Mesenchymal stem cell (in vitro differentiated cells and primary cell): Measurements from ENCODE around the gene LIX1L.

Experiments used
- DNase-seq: peaks from one replicate; pipeline ENCODE4 v3.0.0-alpha.2; 2013
- H2AFZ ChIP-seq: one replicate; pipeline ENCODE4 v1.6.1; 2013; ENCODE audit warnings: low read depth, mild to moderate bottlenecking, control low read depth, inconsistent platforms, low read length, moderate library complexity
- H2AK5ac ChIP-seq: 2 replicates; pipeline ENCODE4 v1.6.1; 2013; ENCODE audit warnings: low read length, moderate library complexity, mild to moderate bottlenecking, inconsistent platforms; ENCODE audit not compliant: severe bottlenecking
- H2BK120ac ChIP-seq: one replicate; pipeline ENCODE4 v1.6.1; 2013; ENCODE audit warnings: low read depth, mild to moderate bottlenecking, inconsistent platforms, low read length, moderate library complexity
- H2BK12ac ChIP-seq, 2 experiments: one replicate each; pipeline ENCODE4 v1.6.1; 2013; ENCODE audit warnings: inconsistent platforms in 2 of 2, low read length in 2 of 2, mild to moderate bottlenecking in 2 of 2, moderate library complexity in 2 of 2, control low read depth in 1 of 2
- H2BK15ac ChIP-seq: one replicate; pipeline ENCODE4 v1.6.1; 2013; ENCODE audit warnings: mild to moderate bottlenecking, low read depth, inconsistent platforms; ENCODE audit not compliant: poor library complexity, severe bottlenecking
- H2BK5ac ChIP-seq: 2 replicates; pipeline ENCODE4 v1.6.1; 2013; ENCODE audit warnings: low read depth, mild to moderate bottlenecking, low read length, control low read depth, inconsistent platforms; ENCODE audit not compliant: poor library complexity, severe bottlenecking
- H3K14ac ChIP-seq, 2 experiments: one replicate each; pipeline ENCODE4 v1.6.1; 2013; ENCODE audit warnings: inconsistent platforms in 2 of 2, low read length in 2 of 2, control low read depth in 1 of 2, mild to moderate bottlenecking in 1 of 2, moderate library complexity in 1 of 2
- H3K18ac ChIP-seq, 2 experiments: one replicate each; pipeline ENCODE4 v1.6.1; 2013; ENCODE audit warnings: inconsistent platforms in 2 of 2, low read length in 2 of 2, control low read depth in 1 of 2, low read depth in 1 of 2, mild to moderate bottlenecking in 1 of 2
- H3K23ac ChIP-seq, 2 experiments: one replicate each; pipeline ENCODE4 v1.6.1; 2013; ENCODE audit warnings: inconsistent platforms in 2 of 2, low read length in 2 of 2, mild to moderate bottlenecking in 2 of 2, moderate library complexity in 2 of 2, control low read depth in 1 of 2
- H3K27ac ChIP-seq: 2 replicates; pipeline ENCODE4 v1.5.1; 2013; ENCODE audit warnings: mild to moderate bottlenecking, moderate library complexity, low read length, control low read depth, inconsistent platforms; ENCODE audit not compliant: poor library complexity, severe bottlenecking
- H3K27me3 ChIP-seq, 2 experiments: 2 replicates each; pipeline versions ENCODE4 v1.6.1 to v1.7.0; 2013; ENCODE audit warnings: low read length in 2 of 2, mild to moderate bottlenecking in 2 of 2, moderate library complexity in 2 of 2, control low read depth in 1 of 2, inconsistent platforms in 1 of 2; ENCODE audit not compliant: control insufficient read depth in 1 of 2, insufficient read depth in 1 of 2
- H3K36me3 ChIP-seq, 2 experiments: 2 replicates each; pipeline versions ENCODE4 v1.6.1 to v1.7.0; 2013; ENCODE audit warnings: low read length in 2 of 2, control low read depth in 1 of 2, inconsistent platforms in 1 of 2, low read depth in 1 of 2, mild to moderate bottlenecking in 1 of 2; ENCODE audit not compliant: insufficient read depth in 2 of 2, control insufficient read depth in 1 of 2
- H3K4ac ChIP-seq, 2 experiments: one replicate each; pipeline ENCODE4 v1.6.1; 2013; ENCODE audit warnings: inconsistent platforms in 2 of 2, low read length in 2 of 2, mild to moderate bottlenecking in 2 of 2, moderate library complexity in 2 of 2, control low read depth in 1 of 2, low read depth in 1 of 2
- H3K4me1 ChIP-seq: 2 replicates; pipeline ENCODE4 v1.6.1; 2013; ENCODE audit warnings: low read depth, low read length, control low read depth; ENCODE audit not compliant: control insufficient read depth, insufficient read depth
- H3K4me2 ChIP-seq: 2 replicates; pipeline ENCODE4 v1.6.1; 2013; ENCODE audit warnings: low read length, mild to moderate bottlenecking, inconsistent platforms; ENCODE audit not compliant: poor library complexity, severe bottlenecking
- H3K4me3 ChIP-seq, 2 experiments: 2 replicates each; pipeline versions ENCODE4 v1.5.1 to v1.7.0; 2013; ENCODE audit warnings: low read length in 2 of 2, mild to moderate bottlenecking in 2 of 2, control low read depth in 1 of 2, low read depth in 1 of 2; ENCODE audit not compliant: insufficient read depth in 1 of 2
- H3K79me1 ChIP-seq: replicated peaks from 2 replicates; pipeline ENCODE4 v1.6.1; 2013; ENCODE audit warnings: mild to moderate bottlenecking, control low read depth, low read length, inconsistent platforms; ENCODE audit not compliant: poor library complexity, severe bottlenecking
- H3K9ac ChIP-seq: 2 replicates; pipeline ENCODE4 v1.7.0; 2013; ENCODE audit warnings: mild to moderate bottlenecking, low read length, moderate library complexity
- H3K9me3 ChIP-seq: 2 replicates; pipeline ENCODE4 v1.7.0; 2013; ENCODE audit warnings: mild to moderate bottlenecking, low read length; ENCODE audit not compliant: control insufficient read depth
- H4K8ac ChIP-seq: one replicate; pipeline ENCODE4 v1.6.1; 2013; ENCODE audit warnings: inconsistent platforms, mild to moderate bottlenecking, low read length, moderate library complexity
- H4K91ac ChIP-seq: one replicate; pipeline ENCODE4 v1.6.1; 2013; ENCODE audit warnings: mild to moderate bottlenecking, low read length, inconsistent platforms
- WGBS: methylation state at CpG from one replicate; pipeline ENCODE4 v1.1.7; 2013; ENCODE audit warnings: mixed read lengths; 5-methylcytosine and 5-hydroxymethylcytosine counted together

Gene LIX1L

GRCh38 chr1:145955436-145955835 is 2.4 kb downstream of the LIX1L start:
- no peak overlapping the region for H2BK5ac ChIP-seq
- no peak overlapping the region for H3K23ac ChIP-seq
- H3K4me2 ChIP-seq: no peak overlapping the region
- H4K8ac ChIP-seq: no peak overlapping the region
- no peak overlapping the region for H2BK120ac ChIP-seq
- peak overlapping the region in 1 of 2 experiments; percentile 90 for H3K4me3 ChIP-seq
- peaks cover 10% of the 10 kb centered on the region for H3K79me1 ChIP-seq
- no peak overlapping the region for H3K14ac ChIP-seq
- H3K27ac ChIP-seq: no peak overlapping the region
- H3K36me3 ChIP-seq: peaks cover 0 to 5% of the 10 kb centered on the region in 2 experiments
- WGBS: 86% methylated on average over 1 of the region's 2 CpGs
- no peak overlapping the region for H4K91ac ChIP-seq
- no peak overlapping the region for H3K4ac ChIP-seq
- no peak overlapping the region for H2AFZ ChIP-seq
- peak overlapping the region; percentile 96 for H3K9ac ChIP-seq
- no peak overlapping the region for H2BK12ac ChIP-seq
- H3K18ac ChIP-seq: no peak overlapping the region
- H3K27me3 ChIP-seq: no peaks in the 10 kb centered on the region
- DNase-seq: no peak
- H2AK5ac ChIP-seq: no peak overlapping the region
- H2BK15ac ChIP-seq: no peak overlapping the region
- H3K9me3 ChIP-seq: no peaks in the 10 kb centered on the region
- peaks cover 5% of the 10 kb centered on the region for H3K4me1 ChIP-seq

GRCh38 chr1:145953861-145954260 is 4.0 kb downstream of the LIX1L start:
- no peak overlapping the region for H2AK5ac ChIP-seq
- peaks cover 0 to 5% of the 10 kb centered on the region in 2 experiments for H3K36me3 ChIP-seq
- H3K14ac ChIP-seq: no peak overlapping the region
- no peak overlapping the region for H3K27ac ChIP-seq
- H3K27me3 ChIP-seq: no peaks in the 10 kb centered on the region
- no peak overlapping the region for H2AFZ ChIP-seq
- no peak overlapping the region for H3K4ac ChIP-seq
- no peak overlapping the region for H2BK5ac ChIP-seq
- H3K4me2 ChIP-seq: no peak overlapping the region
- H3K23ac ChIP-seq: no peak overlapping the region
- H3K9ac ChIP-seq: no peak overlapping the region
- DNase-seq: no peak
- H4K91ac ChIP-seq: no peak overlapping the region
- H3K9me3 ChIP-seq: no peaks in the 10 kb centered on the region
- no peak overlapping the region for H3K4me3 ChIP-seq
- H3K79me1 ChIP-seq: peaks cover 11% of the 10 kb centered on the region
- no peak overlapping the region for H2BK12ac ChIP-seq
- H4K8ac ChIP-seq: no peak overlapping the region
- H3K18ac ChIP-seq: no peak overlapping the region
- no peak overlapping the region for H2BK120ac ChIP-seq
- WGBS: 98% methylated on average over 6 of the region's 6 CpGs
- peaks cover 2% of the 10 kb centered on the region for H3K4me1 ChIP-seq
- H2BK15ac ChIP-seq: no peak overlapping the region

GRCh38 chr1:145952903-145953302 is 4.9 kb downstream of the LIX1L start:
- H3K27me3 ChIP-seq: no peaks in the 10 kb centered on the region
- WGBS: 100% methylated on average over 2 of the region's 3 CpGs
- peaks cover 0 to 5% of the 10 kb centered on the region in 2 experiments for H3K36me3 ChIP-seq

DNA sequence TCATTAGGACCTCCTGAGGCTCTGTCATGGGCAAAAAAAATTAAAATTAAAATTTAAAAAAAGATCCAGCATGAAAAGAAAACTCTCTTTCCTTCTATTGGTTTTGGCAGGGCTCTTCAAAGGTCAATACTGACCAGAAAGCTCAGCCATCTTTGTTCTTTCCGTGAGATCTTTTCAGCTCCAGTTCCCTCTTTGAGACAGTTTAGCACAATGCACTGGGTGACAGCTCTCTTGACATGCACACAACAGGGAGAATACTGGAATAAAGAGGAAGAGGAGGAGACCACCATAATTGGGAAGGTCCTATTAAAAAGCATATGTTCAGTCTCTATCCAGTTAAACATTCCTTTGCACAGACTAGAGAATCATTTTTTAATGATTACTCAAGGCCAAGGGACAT is 6.3 kb downstream of the LIX1L start:
- 100% methylated on average over 1 of the region's 1 CpG for WGBS
- Histone ChIP-seq H2BK5ac (no peak overlapping the region), H4K8ac (no peak overlapping the region), H3K9ac (no peak overlapping the region), H2AK5ac (no peak overlapping the region), H3K18ac (no peak overlapping the region), H3K4me1 (peaks cover 2% of the 10 kb centered on the region), H3K27me3 (no peaks in the 10 kb centered on the region), H2BK120ac (no peak overlapping the region), H3K36me3 (peaks cover 0 to 16% of the 10 kb centered on the region in 2 experiments), H3K14ac (no peak overlapping the region), H3K79me1 (peaks cover 23% of the 10 kb centered on the region), H2BK15ac (no peak overlapping the region), H3K9me3 (no peaks in the 10 kb centered on the region), H3K27ac (no peak overlapping the region), H4K91ac (no peak overlapping the region), H2BK12ac (no peak overlapping the region), H3K4ac (no peak overlapping the region), H3K4me3 (no peak overlapping the region), H2AFZ (no peak overlapping the region), H3K23ac (no peak overlapping the region), H3K4me2 (no peak overlapping the region)
- DNase-seq: no peak

More at GRCh38 chr1:145952903-145953302, 4.9 kb downstream of the LIX1L start:
- peaks cover 17% of the 10 kb centered on the region for H3K79me1 ChIP-seq
- H2AK5ac ChIP-seq: no peak overlapping the region
- H2BK5ac ChIP-seq: no peak overlapping the region
- no peak overlapping the region for H2BK15ac ChIP-seq
- H3K4me2 ChIP-seq: no peak overlapping the region
- H4K91ac ChIP-seq: no peak overlapping the region
- H2BK12ac ChIP-seq: no peak overlapping the region
- no peak overlapping the region for H3K4ac ChIP-seq
- H2AFZ ChIP-seq: no peak overlapping the region
- no peak for DNase-seq
- no peak overlapping the region for H3K9ac ChIP-seq
- H3K18ac ChIP-seq: no peak overlapping the region
- no peak overlapping the region for H2BK120ac ChIP-seq
- H4K8ac ChIP-seq: no peak overlapping the region
- H3K9me3 ChIP-seq: no peaks in the 10 kb centered on the region
- no peak overlapping the region for H3K27ac ChIP-seq
- H3K14ac ChIP-seq: no peak overlapping the region
- no peak overlapping the region for H3K4me3 ChIP-seq
- H3K4me1 ChIP-seq: peaks cover 2% of the 10 kb centered on the region
- H3K23ac ChIP-seq: no peak overlapping the region
